ENCODE results near the gene PSRC1.

PSRC1 gene

DNA sequence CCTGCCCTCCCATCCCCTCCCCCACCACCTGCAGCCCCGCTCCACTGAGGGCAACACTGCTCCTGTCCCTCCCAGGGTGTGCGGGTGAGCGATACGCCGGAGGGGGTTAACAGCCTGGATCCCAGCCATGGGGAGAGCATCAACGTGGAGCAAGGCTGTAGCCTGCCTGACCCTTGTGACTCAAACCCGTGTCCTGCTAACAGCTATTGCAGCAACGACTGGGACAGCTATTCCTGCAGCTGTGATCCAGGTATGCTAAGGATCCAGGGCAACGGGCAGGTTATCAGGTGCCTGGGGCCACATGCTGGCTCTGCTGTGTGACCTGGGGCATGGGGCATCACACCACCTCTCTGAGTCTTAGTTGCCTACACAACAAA lies 18.6 kb downstream of the PSRC1 start:
- no peak for TF ChIP-seq CTCF (conservative IDR thresholded peaks at IDR 0.05; ENCODE audit: control insufficient read depth, insufficient read depth, low read depth, low read length)
- no peak overlapping the region for H3K4me3 ChIP-seq (ENCODE audit: control insufficient read depth, low read depth, low read length)
- no peak for DNase-seq (ENCODE audit: low read depth)

DNA sequence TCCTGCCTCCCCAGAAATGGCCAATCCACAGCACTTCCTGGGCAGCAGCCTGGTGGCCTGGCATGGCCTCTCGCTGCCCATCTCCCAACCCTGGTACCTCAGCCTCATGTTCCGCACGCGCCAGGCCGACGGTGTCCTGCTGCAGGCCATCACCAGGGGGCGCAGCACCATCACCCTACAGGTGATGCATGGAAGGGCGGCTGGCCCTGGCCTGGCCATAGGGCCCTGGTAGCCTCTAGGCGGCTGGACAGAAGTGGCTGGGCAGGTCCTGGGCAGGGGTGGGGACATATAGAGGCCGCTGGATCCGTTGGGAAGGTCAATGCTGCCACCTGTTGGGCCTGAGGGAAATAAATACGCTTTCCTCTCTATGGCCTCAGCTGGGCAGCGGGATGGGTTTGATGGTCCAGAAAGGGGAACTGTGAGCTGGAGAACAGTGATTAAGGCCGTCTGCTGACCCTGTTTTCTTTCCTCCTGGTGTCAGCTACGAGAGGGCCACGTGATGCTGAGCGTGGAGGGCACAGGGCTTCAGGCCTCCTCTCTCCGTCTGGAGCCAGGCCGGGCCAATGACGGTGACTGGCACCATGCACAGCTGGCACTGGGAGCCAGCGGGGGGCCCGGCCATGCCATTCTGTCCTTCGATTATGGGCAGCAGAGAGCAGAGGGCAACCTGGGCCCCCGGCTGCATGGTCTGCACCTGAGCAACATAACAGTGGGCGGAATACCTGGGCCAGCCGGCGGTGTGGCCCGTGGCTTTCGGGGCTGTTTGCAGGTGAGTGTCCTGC lies 19.2 kb downstream of the PSRC1 start:
- H3K4me3 ChIP-seq (ENCODE audit: control insufficient read depth, low read depth, low read length): no peak overlapping the region
- DNase-seq (ENCODE audit: low read depth): peak; percentile 81
- TF ChIP-seq CTCF (conservative IDR thresholded peaks at IDR 0.05; ENCODE audit: control insufficient read depth, insufficient read depth, low read depth, low read length): peak; percentile 96

- no peak for TF ChIP-seq CTCF (conservative IDR thresholded peaks at IDR 0.05; ENCODE audit: control insufficient read depth, insufficient read depth, low read depth, low read length)
- no peak for DNase-seq (ENCODE audit: low read depth)
- no peak overlapping the region for H3K4me3 ChIP-seq (ENCODE audit: control insufficient read depth, low read depth, low read length)
Observed at GRCh38 chr1:109263234-109263596, 19.7 kb downstream of the PSRC1 start.

GRCh38 chr1:109262231-109263055 lies 20.5 kb downstream of the PSRC1 start:
- TF ChIP-seq CTCF (conservative IDR thresholded peaks at IDR 0.05; ENCODE audit: control insufficient read depth, insufficient read depth, low read depth, low read length): no peak
- no peak for DNase-seq (ENCODE audit: low read depth)
- H3K4me3 ChIP-seq (ENCODE audit: control insufficient read depth, low read depth, low read length): no peak overlapping the region

DNA sequence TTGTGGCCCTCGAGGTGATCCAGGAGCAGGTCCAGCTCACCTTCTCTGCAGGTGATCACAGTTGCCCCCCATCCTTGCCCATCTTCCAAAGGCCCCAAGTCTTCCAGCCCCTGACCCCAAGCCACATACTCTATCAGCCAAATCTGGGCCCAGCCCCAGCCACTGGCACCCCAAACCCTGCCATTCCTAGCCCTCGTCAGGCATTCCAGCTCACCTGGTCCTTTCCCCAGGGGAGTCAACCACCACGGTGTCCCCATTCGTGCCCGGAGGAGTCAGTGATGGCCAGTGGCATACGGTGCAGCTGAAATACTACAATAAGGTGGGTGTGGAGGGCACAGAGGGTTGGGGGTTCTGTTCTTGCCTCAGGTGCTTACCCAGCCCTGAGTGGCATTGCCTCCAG lies 21.4 kb downstream of the PSRC1 start:
- DNase-seq (ENCODE audit: low read depth): no peak
- no peak for TF ChIP-seq CTCF (conservative IDR thresholded peaks at IDR 0.05; ENCODE audit: control insufficient read depth, insufficient read depth, low read depth, low read length)
- no peak overlapping the region for H3K4me3 ChIP-seq (ENCODE audit: control insufficient read depth, low read depth, low read length)

DNA sequence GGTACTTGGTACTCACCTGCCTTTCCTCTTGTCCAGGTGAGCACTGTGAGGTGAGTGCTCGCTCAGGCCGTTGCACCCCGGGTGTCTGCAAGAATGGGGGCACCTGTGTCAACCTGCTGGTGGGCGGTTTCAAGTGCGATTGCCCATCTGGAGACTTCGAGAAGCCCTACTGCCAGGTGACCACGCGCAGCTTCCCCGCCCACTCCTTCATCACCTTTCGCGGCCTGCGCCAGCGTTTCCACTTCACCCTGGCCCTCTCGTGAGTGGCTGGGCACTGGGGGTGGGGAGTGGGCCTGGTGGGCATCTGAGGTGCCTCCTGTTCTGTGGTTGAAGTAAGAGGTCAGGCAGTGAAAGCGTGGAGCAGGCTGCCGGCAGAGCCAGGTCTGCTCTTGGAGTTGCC lies 21.9 kb downstream of the PSRC1 start:
- DNase-seq (ENCODE audit: low read depth): no peak

More for the DNA sequence above, 21.9 kb downstream of the PSRC1 start:
- no peak for TF ChIP-seq CTCF (conservative IDR thresholded peaks at IDR 0.05; ENCODE audit: control insufficient read depth, insufficient read depth, low read depth, low read length)
- H3K4me3 ChIP-seq (ENCODE audit: control insufficient read depth, low read depth, low read length): no peak overlapping the region

All from fibroblast of mammary gland (primary cell).